Neural crest cell (in vitro differentiated cells): ENCODE results near the gene KCNJ10. TPM values are rescaled to one million over a fixed set of nuclear protein-coding genes. Genes with fewer than 3 reads are reported as not detected.

Experiments used
- DNase-seq: peaks from one replicate; pipeline ENCODE4 v3.0.0; 2021; ENCODE audit warnings: low read depth, mixed read lengths, low spot score
- H3K27ac Mint-ChIP-seq: one replicate; pipeline ENCODE4 v1.8.0; 2021; ENCODE audit warnings: mild to moderate bottlenecking, mixed read lengths; ENCODE audit not compliant: unreplicated experiment
- H3K27me3 Mint-ChIP-seq: 2 replicates; pipeline ENCODE4 v1.8.0; 2021; ENCODE audit warnings: low read depth, mild to moderate bottlenecking, mixed read lengths
- H3K36me3 Mint-ChIP-seq: 2 replicates; pipeline ENCODE4 v1.8.0; 2021; ENCODE audit warnings: low read depth, mild to moderate bottlenecking, mixed read lengths
- H3K4me1 Mint-ChIP-seq: 2 replicates; pipeline ENCODE4 v1.8.0; 2021; ENCODE audit warnings: mixed read lengths
- H3K4me3 Mint-ChIP-seq: one replicate; pipeline ENCODE4 v1.8.0; 2021; ENCODE audit warnings: mild to moderate bottlenecking, mixed read lengths
- H3K9me3 Mint-ChIP-seq: 2 replicates; pipeline ENCODE4 v1.8.0; 2021; ENCODE audit warnings: mixed read lengths
- total RNA-seq: library from RNA; stranded (reverse); gene quantifications from 2 replicates; pipeline ENCODE4 v1.2.1, GENCODE V29; 2021
- TF ChIP-seq, protein P1 (sequence below): fragments of 200-600 bp; sonication (generic); conservative IDR thresholded peaks from 2 replicates; pipeline ENCODE4 v1.5.0; 2021; ENCODE audit warnings: antibody characterized with exemption, mild to moderate bottlenecking

Gene KCNJ10
- total RNA-seq, 1 donor from 2014 or later, result 0.47 TPM

DNA sequence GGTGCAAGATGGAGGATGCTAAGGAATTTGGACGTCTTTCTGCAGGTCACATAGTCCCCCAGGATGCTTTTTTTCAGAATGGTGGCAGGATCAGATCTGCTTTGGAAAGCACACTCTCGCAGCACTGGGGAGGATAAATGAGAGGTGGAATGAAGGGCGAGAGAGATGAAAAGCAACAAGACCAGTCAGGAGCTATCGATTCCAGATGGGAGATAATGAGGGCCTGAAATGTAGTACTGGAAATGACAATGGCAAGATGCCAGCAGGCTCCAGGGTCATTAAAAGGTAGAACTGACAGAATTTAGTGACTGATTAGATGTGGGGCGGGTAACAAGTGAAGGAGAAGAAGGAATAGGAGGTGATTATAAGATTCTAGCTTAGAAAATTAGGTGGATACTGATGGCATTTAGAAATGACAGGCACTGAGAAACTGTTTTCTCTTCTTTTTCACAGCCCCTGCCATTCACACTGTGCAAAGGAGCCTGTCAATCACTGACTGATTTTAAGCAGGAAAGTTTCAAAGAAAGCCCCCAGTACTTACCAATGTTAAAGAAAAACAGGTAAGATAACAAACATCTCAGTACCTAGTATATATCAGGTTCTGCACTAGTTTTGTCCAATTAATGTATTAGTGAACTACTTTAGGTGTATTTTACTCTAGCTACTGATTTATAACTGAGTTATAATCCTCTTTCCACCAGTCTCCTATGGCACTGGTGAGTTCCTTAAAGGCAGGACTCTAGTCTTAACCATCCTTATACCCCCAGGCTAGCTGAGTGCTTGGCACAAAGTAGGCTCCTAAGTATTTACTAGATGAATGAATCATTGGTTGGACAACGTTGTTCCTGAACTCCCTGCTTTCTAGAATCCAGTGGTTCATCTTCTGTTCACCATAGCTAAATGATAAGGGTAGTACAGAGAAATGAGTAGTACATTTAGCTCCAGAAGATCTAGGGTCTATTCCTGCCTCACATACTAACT, 47.3 kb downstream of the KCNJ10 start:
- no peak for DNase-seq
- Mint-ChIP-seq H3K4me1 (peaks cover 29% of the 10 kb centered on the region), H3K36me3 (no peaks in the 10 kb centered on the region), H3K27ac (no peak overlapping the region), H3K9me3 (no peaks in the 10 kb centered on the region), H3K27me3 (peaks cover 12% of the 10 kb centered on the region), H3K4me3 (no peak overlapping the region)
- TF ChIP-seq, protein P1, sequence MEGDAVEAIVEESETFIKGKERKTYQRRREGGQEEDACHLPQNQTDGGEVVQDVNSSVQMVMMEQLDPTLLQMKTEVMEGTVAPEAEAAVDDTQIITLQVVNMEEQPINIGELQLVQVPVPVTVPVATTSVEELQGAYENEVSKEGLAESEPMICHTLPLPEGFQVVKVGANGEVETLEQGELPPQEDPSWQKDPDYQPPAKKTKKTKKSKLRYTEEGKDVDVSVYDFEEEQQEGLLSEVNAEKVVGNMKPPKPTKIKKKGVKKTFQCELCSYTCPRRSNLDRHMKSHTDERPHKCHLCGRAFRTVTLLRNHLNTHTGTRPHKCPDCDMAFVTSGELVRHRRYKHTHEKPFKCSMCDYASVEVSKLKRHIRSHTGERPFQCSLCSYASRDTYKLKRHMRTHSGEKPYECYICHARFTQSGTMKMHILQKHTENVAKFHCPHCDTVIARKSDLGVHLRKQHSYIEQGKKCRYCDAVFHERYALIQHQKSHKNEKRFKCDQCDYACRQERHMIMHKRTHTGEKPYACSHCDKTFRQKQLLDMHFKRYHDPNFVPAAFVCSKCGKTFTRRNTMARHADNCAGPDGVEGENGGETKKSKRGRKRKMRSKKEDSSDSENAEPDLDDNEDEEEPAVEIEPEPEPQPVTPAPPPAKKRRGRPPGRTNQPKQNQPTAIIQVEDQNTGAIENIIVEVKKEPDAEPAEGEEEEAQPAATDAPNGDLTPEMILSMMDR, result no peak

- peaks cover 29% of the 10 kb centered on the region for H3K4me1 Mint-ChIP-seq
- no peak for DNase-seq
- H3K27ac Mint-ChIP-seq, result no peak overlapping the region
- no peaks in the 10 kb centered on the region for H3K36me3 Mint-ChIP-seq
- peaks cover 20% of the 10 kb centered on the region for H3K27me3 Mint-ChIP-seq
- TF ChIP-seq, protein P1, result no peak
- H3K9me3 Mint-ChIP-seq, result no peaks in the 10 kb centered on the region
- H3K4me3 Mint-ChIP-seq, result no peak overlapping the region
Observed at GRCh38 chr1:160021376-160022074, 48.4 kb downstream of the KCNJ10 start.

DNA sequence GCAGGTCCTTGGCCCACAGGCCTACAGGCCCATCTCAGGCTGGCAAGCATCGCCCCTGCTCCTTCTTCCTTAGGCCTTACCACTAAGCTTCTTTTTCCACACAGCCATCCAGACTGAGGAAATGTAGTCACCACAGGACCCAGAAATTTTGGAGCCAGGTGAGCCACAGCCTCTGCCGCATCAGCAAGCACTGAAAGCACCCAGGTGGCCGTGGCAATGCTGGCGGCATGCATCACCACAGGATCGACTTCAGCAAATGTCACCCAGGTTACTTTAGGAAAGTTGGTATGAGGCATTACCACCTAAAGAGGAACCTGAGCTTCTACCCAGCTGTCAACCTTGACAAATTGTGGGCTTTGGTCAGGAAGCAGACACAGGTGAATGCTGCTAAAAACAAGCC, 49.8 kb downstream of the KCNJ10 start:
- no peak overlapping the region for H3K4me3 Mint-ChIP-seq
- DNase-seq, result no peak
- no peaks in the 10 kb centered on the region for H3K9me3 Mint-ChIP-seq
- H3K27ac Mint-ChIP-seq, result no peak overlapping the region
- peaks cover 22% of the 10 kb centered on the region for H3K27me3 Mint-ChIP-seq
- peaks cover 24% of the 10 kb centered on the region for H3K4me1 Mint-ChIP-seq
- TF ChIP-seq, protein P1, result no peak
- no peaks in the 10 kb centered on the region for H3K36me3 Mint-ChIP-seq

DNA sequence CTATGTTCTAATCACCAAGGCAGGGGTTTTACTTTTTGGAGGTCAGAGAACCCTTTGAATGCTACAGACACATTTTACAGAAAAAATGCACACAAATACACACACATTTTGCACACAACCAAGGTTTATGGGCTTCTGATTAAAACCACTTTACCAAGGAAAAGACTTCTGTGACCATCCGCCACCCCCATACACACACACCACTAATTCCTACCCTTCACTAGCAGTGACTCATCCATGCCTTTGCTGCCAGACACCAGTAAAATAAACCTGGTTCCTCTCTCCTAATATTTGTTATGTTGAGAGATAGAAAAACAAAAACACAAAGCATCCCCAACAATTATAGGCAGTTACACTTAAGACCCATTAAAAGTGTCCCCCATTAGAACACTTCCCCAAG, 51.1 kb downstream of the KCNJ10 start:
- no peak overlapping the region for H3K4me3 Mint-ChIP-seq
- peaks cover 27% of the 10 kb centered on the region for H3K27me3 Mint-ChIP-seq
- H3K4me1 Mint-ChIP-seq, result peaks cover 12% of the 10 kb centered on the region
- H3K27ac Mint-ChIP-seq, result no peak overlapping the region
- no peaks in the 10 kb centered on the region for H3K9me3 Mint-ChIP-seq
- no peaks in the 10 kb centered on the region for H3K36me3 Mint-ChIP-seq
- DNase-seq, result no peak
- TF ChIP-seq, protein P1, result no peak

DNA sequence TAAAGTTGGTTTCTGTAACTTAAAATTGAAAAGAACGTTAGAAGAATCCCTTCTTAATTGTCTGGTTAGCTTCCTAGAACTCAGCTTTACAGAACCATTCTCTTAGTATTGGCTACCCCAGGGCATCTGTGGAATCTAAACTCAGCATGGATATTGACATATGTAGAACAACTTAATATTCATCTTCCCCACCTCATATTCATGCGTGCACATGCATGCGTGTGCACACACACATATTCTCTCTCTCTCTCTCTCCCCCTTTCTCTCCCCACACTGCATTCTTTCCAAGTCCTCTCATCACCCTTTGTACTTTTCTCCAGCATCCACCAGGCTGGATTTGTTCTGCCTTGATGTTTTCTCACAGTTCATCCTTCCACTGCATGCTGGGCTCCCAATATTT, 51.6 kb downstream of the KCNJ10 start:
- no peak overlapping the region for H3K4me3 Mint-ChIP-seq
- H3K9me3 Mint-ChIP-seq, result no peaks in the 10 kb centered on the region
- no peak overlapping the region for H3K27ac Mint-ChIP-seq
- TF ChIP-seq, protein P1, result no peak
- peaks cover 7% of the 10 kb centered on the region for H3K4me1 Mint-ChIP-seq
- no peaks in the 10 kb centered on the region for H3K36me3 Mint-ChIP-seq
- H3K27me3 Mint-ChIP-seq, result peaks cover 32% of the 10 kb centered on the region
- no peak for DNase-seq
